ENCODE measurements around the gene HDAC4.

HDAC4 gene

GRCh38 chr2:239238839-239239606 lies 161.8 kb downstream of the HDAC4 start:
- Mint-ChIP-seq H3K4me3 (no peak overlapping the region), H3K4me1 (peaks cover 51% of the 10 kb centered on the region), H3K27me3 (no peaks in the 10 kb centered on the region), H3K9me3 (no peaks in the 10 kb centered on the region), H3K27ac (peak overlapping the region in 1 of 2 donors; percentile 34)
- ATAC-seq (no peak), DNase-seq (no peak)

GRCh38 chr2:239238381-239238780 lies 162.4 kb downstream of the HDAC4 start:
- Mint-ChIP-seq H3K27ac (no peak overlapping the region), H3K9me3 (no peaks in the 10 kb centered on the region), H3K4me3 (no peak overlapping the region), H3K27me3 (no peaks in the 10 kb centered on the region), H3K4me1 (peaks cover 52% of the 10 kb centered on the region)
- DNase-seq, result no peak
- no peak for ATAC-seq

DNA sequence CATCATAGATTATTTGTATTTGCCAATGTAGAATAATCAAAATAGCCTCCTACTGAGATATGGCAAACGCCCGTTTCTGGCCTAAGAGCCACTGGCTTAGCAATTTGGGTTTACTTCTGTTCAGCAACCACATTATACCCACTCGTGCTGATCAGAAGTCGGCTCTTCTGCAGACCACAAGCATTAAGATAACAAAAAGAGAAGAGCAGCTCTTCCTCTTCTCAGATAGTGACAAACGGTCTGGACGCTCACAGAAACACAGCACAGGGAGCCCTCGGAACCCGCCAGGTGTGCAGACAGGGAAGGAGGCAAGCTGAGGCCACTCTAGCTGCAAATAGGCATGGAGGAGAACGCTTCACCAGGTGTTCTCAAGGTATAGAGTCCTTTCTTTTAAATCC lies 164.0 kb downstream of the HDAC4 start:
- Mint-ChIP-seq H3K4me3 (no peak overlapping the region), H3K9me3 (no peaks in the 10 kb centered on the region), H3K4me1 (peaks cover 58% of the 10 kb centered on the region), H3K27ac (no peak overlapping the region), H3K27me3 (no peaks in the 10 kb centered on the region)
- ATAC-seq, result no peak
- no peak for DNase-seq

GRCh38 chr2:239236043-239236807 lies 164.6 kb downstream of the HDAC4 start:
- H3K27ac Mint-ChIP-seq, result no peak overlapping the region
- peaks cover 59% of the 10 kb centered on the region for H3K4me1 Mint-ChIP-seq
- no peak overlapping the region for H3K4me3 Mint-ChIP-seq
- DNase-seq, result no peak
- H3K9me3 Mint-ChIP-seq, result no peaks in the 10 kb centered on the region
- no peak for ATAC-seq
- no peaks in the 10 kb centered on the region for H3K27me3 Mint-ChIP-seq

GRCh38 chr2:239235311-239235710 lies 165.5 kb downstream of the HDAC4 start:
- DNase-seq (no peak), ATAC-seq (no peak)
- Mint-ChIP-seq H3K4me3 (no peak overlapping the region), H3K9me3 (no peaks in the 10 kb centered on the region), H3K27me3 (no peaks in the 10 kb centered on the region), H3K27ac (no peak overlapping the region), H3K4me1 (peaks cover 60% of the 10 kb centered on the region)

GRCh38 chr2:239234191-239235175 lies 166.3 kb downstream of the HDAC4 start:
- H3K27ac Mint-ChIP-seq, result no peak overlapping the region

GRCh38 chr2:239233576-239233975 lies 167.2 kb downstream of the HDAC4 start:
- H3K27me3 Mint-ChIP-seq, result no peaks in the 10 kb centered on the region
- no peak overlapping the region for H3K27ac Mint-ChIP-seq
- peaks cover 57% of the 10 kb centered on the region for H3K4me1 Mint-ChIP-seq
- DNase-seq, result no peak
- H3K9me3 Mint-ChIP-seq, result no peaks in the 10 kb centered on the region
- ATAC-seq, result no peak
- no peak overlapping the region for H3K4me3 Mint-ChIP-seq

More at GRCh38 chr2:239234191-239235175, 166.3 kb downstream of the HDAC4 start:
- Mint-ChIP-seq H3K27me3 (no peaks in the 10 kb centered on the region), H3K4me1 (peaks cover 59% of the 10 kb centered on the region), H3K4me3 (no peak overlapping the region), H3K9me3 (no peaks in the 10 kb centered on the region)
- DNase-seq, result no peak
- no peak for ATAC-seq

DNA sequence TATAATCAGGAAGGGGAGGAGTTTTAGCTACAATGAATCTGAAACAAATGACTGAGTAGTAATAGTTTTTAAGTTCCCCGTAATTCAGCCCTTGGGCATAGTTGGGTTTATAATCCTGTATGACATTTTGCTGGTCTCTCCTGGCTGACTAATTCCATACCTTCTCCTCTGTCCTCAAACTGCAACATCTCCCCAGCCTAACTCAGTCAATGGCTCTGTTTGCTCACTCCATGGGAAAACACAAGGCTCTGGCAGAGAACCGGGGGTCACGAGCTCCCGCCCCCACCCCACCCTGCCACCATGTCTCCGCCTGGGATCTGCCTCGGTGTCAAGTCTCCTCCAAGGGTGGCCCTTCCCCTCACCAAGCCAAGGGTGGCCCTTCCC lies 168.6 kb downstream of the HDAC4 start:
- peaks cover 56% of the 10 kb centered on the region for H3K4me1 Mint-ChIP-seq
- ATAC-seq (no peak), DNase-seq (no peak)
- H3K9me3 Mint-ChIP-seq, result no peaks in the 10 kb centered on the region
- H3K4me3 Mint-ChIP-seq, result peak overlapping the region; percentile 30 to 65
- H3K27ac Mint-ChIP-seq, result peak overlapping the region in 1 of 2 donors; percentile 71
- H3K27me3 Mint-ChIP-seq, result no peaks in the 10 kb centered on the region

- peak; percentile 32 for ATAC-seq
- H3K27ac Mint-ChIP-seq, result peak overlapping the region; percentile 37 to 88
- peak; percentile 13 to 21 for DNase-seq
- peak overlapping the region; percentile 62 to 65 for H3K4me3 Mint-ChIP-seq
- peaks cover 57% of the 10 kb centered on the region for H3K4me1 Mint-ChIP-seq
- no peaks in the 10 kb centered on the region for H3K9me3 Mint-ChIP-seq
- H3K27me3 Mint-ChIP-seq, result no peaks in the 10 kb centered on the region
These were observed 169.3 kb downstream of the HDAC4 start for GRCh38 chr2:239231231-239232194.

DNA sequence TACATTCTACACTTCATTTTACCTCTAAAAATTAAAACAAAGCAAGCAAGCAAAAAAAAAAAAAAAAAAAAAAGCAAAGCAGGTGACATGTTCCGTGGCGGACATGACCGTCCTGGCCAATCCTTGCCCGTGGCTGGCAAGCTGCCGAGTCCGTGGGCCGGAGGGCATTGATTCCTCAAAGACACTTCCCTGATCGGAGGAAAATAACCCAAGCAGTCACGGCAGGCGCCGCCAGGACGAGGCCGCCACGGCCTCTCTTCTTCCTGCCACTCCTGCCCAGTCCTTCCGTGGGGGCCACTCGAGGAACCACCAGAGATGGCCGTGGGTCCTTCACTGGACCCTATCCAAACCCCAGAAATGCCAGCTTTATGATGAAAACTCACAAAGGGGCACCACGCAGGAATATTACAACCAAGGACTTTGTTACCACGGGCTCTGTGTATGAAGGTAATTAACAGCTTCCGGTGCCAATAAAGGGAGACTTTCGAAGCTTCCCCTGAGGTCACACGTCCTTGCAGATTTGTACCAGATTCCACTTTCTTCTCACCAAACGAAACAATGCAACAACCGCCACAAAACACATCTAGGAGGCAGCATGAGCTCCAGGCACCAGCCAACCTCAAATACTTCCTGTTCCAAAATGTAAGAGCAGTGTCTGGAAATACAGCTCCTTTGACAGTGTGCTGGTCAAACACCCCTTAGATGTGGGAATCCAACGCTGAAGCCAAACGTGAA lies 170.3 kb downstream of the HDAC4 start:
- no peaks in the 10 kb centered on the region for H3K9me3 Mint-ChIP-seq
- H3K27me3 Mint-ChIP-seq, result no peaks in the 10 kb centered on the region
- ATAC-seq, result peak; percentile 68
- H3K27ac Mint-ChIP-seq, result peak overlapping the region; percentile 35 to 37
- H3K4me3 Mint-ChIP-seq, result peak overlapping the region; percentile 62 to 65
- no peak for DNase-seq
- peaks cover 67% of the 10 kb centered on the region for H3K4me1 Mint-ChIP-seq

GRCh38 chr2:239229545-239230279 lies 171.1 kb downstream of the HDAC4 start:
- H3K9me3 Mint-ChIP-seq, result no peaks in the 10 kb centered on the region
- H3K4me1 Mint-ChIP-seq, result peaks cover 69% of the 10 kb centered on the region
- no peak overlapping the region for H3K27ac Mint-ChIP-seq

DNA sequence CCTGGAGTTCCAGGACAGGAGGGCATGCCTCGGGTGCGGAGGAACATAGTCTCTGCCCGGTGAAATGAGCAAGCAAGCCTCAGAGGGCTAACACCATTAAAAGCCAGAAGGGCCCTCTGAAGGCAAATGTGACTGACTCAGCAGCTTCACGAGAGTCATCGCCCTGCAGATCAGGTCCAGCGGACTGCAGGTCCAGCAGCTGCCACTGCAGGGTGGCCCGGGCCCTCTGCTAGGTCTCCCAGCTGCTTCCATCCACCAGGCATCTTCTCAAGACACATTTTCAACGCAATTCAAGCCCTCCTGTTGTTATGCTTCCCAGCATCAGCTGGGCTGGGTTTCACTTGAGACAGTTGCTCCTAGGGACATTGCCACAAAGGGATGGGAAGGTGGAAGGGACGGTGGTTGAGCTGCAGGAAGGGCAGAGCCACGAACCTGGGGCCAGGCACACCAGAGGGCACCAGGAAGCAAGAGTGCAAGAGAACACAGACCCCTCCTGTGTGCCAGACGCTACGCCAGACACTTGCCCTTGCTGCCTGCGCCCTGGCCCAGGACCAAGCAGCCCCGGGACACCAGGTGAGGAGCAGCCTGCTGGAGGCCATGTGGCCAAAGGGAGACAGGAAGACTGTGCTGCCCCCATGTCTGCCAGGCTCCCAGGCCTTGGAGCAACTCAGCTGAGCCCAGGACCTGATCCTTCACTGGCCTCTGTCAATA lies 173.0 kb downstream of the HDAC4 start:
- no peak for DNase-seq
- H3K27ac Mint-ChIP-seq, result peak overlapping the region in 1 of 2 donors; percentile 30
- peaks cover 78% of the 10 kb centered on the region for H3K4me1 Mint-ChIP-seq

More at GRCh38 chr2:239229545-239230279, 171.1 kb downstream of the HDAC4 start:
- no peak overlapping the region for H3K4me3 Mint-ChIP-seq
- H3K27me3 Mint-ChIP-seq, result no peaks in the 10 kb centered on the region
- no peak for DNase-seq
- ATAC-seq, result no peak

More for the DNA sequence above, 173.0 kb downstream of the HDAC4 start:
- Mint-ChIP-seq H3K27me3 (no peaks in the 10 kb centered on the region), H3K4me3 (no peak overlapping the region), H3K9me3 (no peaks in the 10 kb centered on the region)
- no peak for ATAC-seq

Data from stimulated activated naive CD8-positive, alpha-beta T cell treated with anti-CD3 and anti-CD28 coated beads, Interleukin-15, amount 100 ng/mL, for 72 hours (primary cell).